H1 (cell line): Measurements from ENCODE around the gene PCDHB14. TPM values are rescaled to one million over a fixed set of nuclear protein-coding genes. Genes with fewer than 3 reads are reported as not detected.
"Not testable (repeated sequence)": the region's sequence is repeated elsewhere in the genome, so short reads cannot be mapped to it uniquely, and the experiment has no call there.

ENCODE experiments used
- CTCF ChIA-PET: fragments of 300-600 bp; sonication (Branson Sonifier 250); formaldehyde crosslinking; loops from one replicate; lab custom pipeline; 2021; ENCODE audit not compliant: partially characterized antibody; lab: Charles Lee
- POLR2A ChIA-PET: fragments of 300-600 bp; sonication (Branson Sonifier 250); formaldehyde crosslinking; loops from one replicate; lab custom pipeline; 2021; ENCODE audit warnings: inconsistent platforms; ENCODE audit not compliant: partially characterized antibody; lab: Charles Lee
- DNase-seq, 2 experiments: peaks; one replicate each; pipeline versions ENCODE4 v3.0.0 to v3.0.0-alpha.2; 2010 to 2022; ENCODE audit warnings: low spot score in 2 of 2, low read depth in 1 of 2, mixed read lengths in 1 of 2
- FAIRE-seq: peaks from 2 replicates; lab custom pipeline; 2011; peaks lifted over from hg19 to GRCh38; lab: Jason Lieb, UNC
- H2AFZ ChIP-seq: 2 replicates; pipeline ENCODE4 v1.8.1; 2012; ENCODE audit warnings: low read length, inconsistent platforms
- H2AK5ac ChIP-seq: 2 replicates; pipeline ENCODE4 v1.6.1; 2013; ENCODE audit warnings: low read depth, low read length
- H2BK120ac ChIP-seq: replicated peaks from 2 replicates; pipeline ENCODE3; 2013; ENCODE audit warnings: low read depth, low read length, inconsistent platforms
- H2BK12ac ChIP-seq: 2 replicates; pipeline ENCODE4 v1.6.1; 2013; ENCODE audit warnings: low read depth, low read length
- H2BK15ac ChIP-seq: 2 replicates; pipeline ENCODE4 v1.6.1; 2013; ENCODE audit warnings: low read length
- H2BK20ac ChIP-seq: 2 replicates; pipeline ENCODE4 v1.6.1; 2013; ENCODE audit warnings: low read length
- H2BK5ac ChIP-seq: 2 replicates; pipeline ENCODE4 v1.6.1; 2013; ENCODE audit warnings: low read depth, low read length
- H3K14ac ChIP-seq: 2 replicates; pipeline ENCODE4 v1.6.1; 2013; ENCODE audit warnings: inconsistent platforms; ENCODE audit not compliant: insufficient read length
- H3K18ac ChIP-seq: 2 replicates; pipeline ENCODE4 v1.6.1; 2013; ENCODE audit warnings: low read length; ENCODE audit errors: extremely low read depth
- H3K23ac ChIP-seq: 2 replicates; pipeline ENCODE4 v1.6.1; 2013; ENCODE audit warnings: inconsistent platforms; ENCODE audit not compliant: insufficient read length
- H3K23me2 ChIP-seq: 2 replicates; pipeline ENCODE4 v1.6.1; 2013; ENCODE audit warnings: low read depth, low read length
- H3K27ac ChIP-seq: 2 replicates; pipeline ENCODE4 v1.6.1; 2011; ENCODE audit warnings: low read depth, low read length, inconsistent platforms
- H3K27me3 ChIP-seq, 4 experiments: replicated peaks in 1 of 4; 1 replicate in 1 of 4; 2 replicates in 3 of 4; pipeline versions ENCODE4 v1.6.1 to v1.8.1; 2011 to 2013; ENCODE audit warnings: low read length in 3 of 4, mild to moderate bottlenecking in 3 of 4, inconsistent platforms in 2 of 4, mixed read lengths in 2 of 4, moderate library complexity in 1 of 4; ENCODE audit not compliant: control insufficient read depth in 3 of 4, insufficient read depth in 3 of 4; ENCODE audit errors: extremely low read depth in 1 of 4
- H3K36me3 ChIP-seq, 4 experiments: 2 replicates each; pipeline versions ENCODE4 v1.6.1 to v1.8.1; 2011 to 2013; ENCODE audit warnings: mild to moderate bottlenecking in 4 of 4, low read length in 3 of 4, moderate library complexity in 2 of 4, control low read depth in 1 of 4, inconsistent platforms in 1 of 4; ENCODE audit not compliant: insufficient read depth in 4 of 4, control insufficient read depth in 2 of 4
- H3K4ac ChIP-seq: replicated peaks from 2 replicates; pipeline ENCODE3; 2013; ENCODE audit warnings: low read length, low read depth, mixed read lengths, inconsistent platforms; ENCODE audit not compliant: insufficient read length
- H3K4me1 ChIP-seq, 4 experiments: replicated peaks in 1 of 4; 1 replicate in 1 of 4; 2 replicates in 3 of 4; pipeline versions ENCODE4 v1.6.1 to v1.8.1; 2011 to 2013; ENCODE audit warnings: low read length in 3 of 4, inconsistent platforms in 2 of 4, mixed read lengths in 1 of 4; ENCODE audit not compliant: insufficient read depth in 4 of 4, control insufficient read depth in 3 of 4
- H3K4me2 ChIP-seq, 2 experiments: 2 replicates each; pipeline versions ENCODE4 v1.6.1 to v1.8.1; 2011 to 2013; ENCODE audit warnings: low read depth in 2 of 2, low read length in 2 of 2, control low read depth in 1 of 2, inconsistent platforms in 1 of 2, mild to moderate bottlenecking in 1 of 2; ENCODE audit not compliant: insufficient read depth in 1 of 2
- H3K4me3 ChIP-seq, 4 experiments: fragments of 200-600, 300-600 bp in 1 of 4; sonication (generic), shearing (Covaris generic), sonication (Bioruptor Twin) in 1 of 4; 2 replicates each; pipeline versions ENCODE4 v1.5.1 to v1.8.1; 2011 to 2016; ENCODE audit warnings: low read length in 4 of 4, low read depth in 3 of 4, control low read depth in 2 of 4, inconsistent platforms in 2 of 4, mild to moderate bottlenecking in 2 of 4, mixed read lengths in 1 of 4, moderate library complexity in 1 of 4; ENCODE audit not compliant: insufficient read depth in 2 of 4; ENCODE audit errors: extremely low read depth in 1 of 4
- H3K56ac ChIP-seq: replicated peaks from 2 replicates; pipeline ENCODE3; 2013; ENCODE audit warnings: low read depth, mild to moderate bottlenecking, mixed read lengths, low read length, inconsistent platforms; ENCODE audit not compliant: insufficient read length
- H3K79me1 ChIP-seq: 2 replicates; pipeline ENCODE4 v1.6.1; 2013; ENCODE audit warnings: low read depth, low read length, control low read depth
- H3K79me2 ChIP-seq, 2 experiments: 2 replicates each; pipeline versions ENCODE4 v1.6.1 to v1.8.1; 2012 to 2013; ENCODE audit warnings: low read length in 2 of 2, mild to moderate bottlenecking in 2 of 2, inconsistent platforms in 1 of 2; ENCODE audit not compliant: insufficient read depth in 2 of 2, control insufficient read depth in 1 of 2
- H3K9ac ChIP-seq, 4 experiments: replicated peaks in 1 of 4; 1 replicate in 1 of 4; 2 replicates in 3 of 4; pipeline versions ENCODE4 v1.6.1 to v1.8.1; 2011 to 2013; ENCODE audit warnings: low read depth in 3 of 4, low read length in 3 of 4, control low read depth in 2 of 4, mild to moderate bottlenecking in 2 of 4, moderate library complexity in 2 of 4, inconsistent platforms in 1 of 4; ENCODE audit errors: extremely low read depth in 1 of 4
- H3K9me3 ChIP-seq, 2 experiments: 2 replicates each; pipeline versions ENCODE4 v1.6.1 to v1.8.1; 2012 to 2013; ENCODE audit warnings: mild to moderate bottlenecking in 2 of 2, moderate library complexity in 2 of 2, control low read depth in 1 of 2, inconsistent platforms in 1 of 2, low read depth in 1 of 2, low read length in 1 of 2, mixed read lengths in 1 of 2; ENCODE audit not compliant: insufficient read depth in 2 of 2
- H4K20me1 ChIP-seq, 2 experiments: replicated peaks in 1 of 2; 2 replicates each; pipeline versions ENCODE3 to v1.8.1; 2011 to 2013; ENCODE audit warnings: inconsistent platforms in 2 of 2, low read length in 2 of 2, mild to moderate bottlenecking in 1 of 2; ENCODE audit not compliant: insufficient read depth in 2 of 2, control insufficient read depth in 1 of 2
- H4K5ac ChIP-seq: 2 replicates; pipeline ENCODE4 v1.6.1; 2013; ENCODE audit warnings: low read length, low read depth, mixed read lengths, inconsistent platforms; ENCODE audit not compliant: insufficient read length
- H4K8ac ChIP-seq: 2 replicates; pipeline ENCODE4 v1.8.0; 2013; ENCODE audit warnings: mild to moderate bottlenecking, moderate library complexity, low read length, inconsistent platforms; ENCODE audit not compliant: insufficient read depth; ENCODE audit errors: extremely low read depth
- H4K91ac ChIP-seq: replicated peaks from 2 replicates; pipeline ENCODE3; 2013; ENCODE audit warnings: low read length, mixed read lengths, inconsistent platforms; ENCODE audit not compliant: insufficient read length
- WGBS, 2 experiments: shearing (Covaris generic) in 1 of 2; methylation state at CpG; one replicate each; pipeline versions ENCODE4 v1.1.6 to v1.1.7; 2013 to 2015; ENCODE audit warnings: low lambda C conversion rate in 2 of 2, mixed read lengths in 2 of 2, inconsistent platforms in 1 of 2, low coverage in 1 of 2, missing lambda C conversion rate in 1 of 2; ENCODE audit not compliant: insufficient replicate concordance in 2 of 2, insufficient coverage in 1 of 2, insufficient read length in 1 of 2; ENCODE audit errors: extremely low coverage in 1 of 2, missing lambda C conversion rate in 1 of 2; 5-methylcytosine and 5-hydroxymethylcytosine counted together
- polyA plus RNA-seq, 7 experiments: library from polyadenylated mRNA; depleted of rRNA in 3 of 7; stranded (reverse) in 5 of 7; unstranded in 2 of 7; fragments of >200 nt in 5 of 7; fragments of 200-250 nt in 2 of 7; gene quantifications; 1 replicate in 5 of 7; 2 replicates in 1 of 7; 4 replicates in 1 of 7; pipeline versions ENCODE4 v1.2.1 to v1.2.3, GENCODE V29; 2011 to 2013; ENCODE audit warnings: missing spikeins in 2 of 7, mixed read lengths in 2 of 7
- total RNA-seq: library from RNA; stranded (reverse); fragmentation: NEBNext Ultra II Directional; extraction: Animal tissue kit (Norgen Biotek cat#: 25700); gene quantifications from 2 replicates; pipeline ENCODE4 v1.2.1, GENCODE V29; 2021
- TF ChIP-seq, protein P1 (sequence below), 3 experiments: IDR thresholded peaks; 1 replicate in 2 of 3; 2 replicates in 1 of 3; pipeline versions ENCODE4 v1.5.1 to v1.6.1; 2011; ENCODE audit warnings: low read length in 3 of 3, mild to moderate bottlenecking in 3 of 3, inconsistent platforms in 2 of 3, low read depth in 1 of 3, moderate library complexity in 1 of 3; ENCODE audit not compliant: insufficient read depth in 1 of 3; ENCODE audit errors: control extremely low read depth in 1 of 3

PCDHB14 gene
- total and polyA plus RNA-seq, 2 of the 8 experiments (the other 6 are each of a cell fraction or from before 2014, with no cell fraction given), result 2.7 TPM

DNA sequence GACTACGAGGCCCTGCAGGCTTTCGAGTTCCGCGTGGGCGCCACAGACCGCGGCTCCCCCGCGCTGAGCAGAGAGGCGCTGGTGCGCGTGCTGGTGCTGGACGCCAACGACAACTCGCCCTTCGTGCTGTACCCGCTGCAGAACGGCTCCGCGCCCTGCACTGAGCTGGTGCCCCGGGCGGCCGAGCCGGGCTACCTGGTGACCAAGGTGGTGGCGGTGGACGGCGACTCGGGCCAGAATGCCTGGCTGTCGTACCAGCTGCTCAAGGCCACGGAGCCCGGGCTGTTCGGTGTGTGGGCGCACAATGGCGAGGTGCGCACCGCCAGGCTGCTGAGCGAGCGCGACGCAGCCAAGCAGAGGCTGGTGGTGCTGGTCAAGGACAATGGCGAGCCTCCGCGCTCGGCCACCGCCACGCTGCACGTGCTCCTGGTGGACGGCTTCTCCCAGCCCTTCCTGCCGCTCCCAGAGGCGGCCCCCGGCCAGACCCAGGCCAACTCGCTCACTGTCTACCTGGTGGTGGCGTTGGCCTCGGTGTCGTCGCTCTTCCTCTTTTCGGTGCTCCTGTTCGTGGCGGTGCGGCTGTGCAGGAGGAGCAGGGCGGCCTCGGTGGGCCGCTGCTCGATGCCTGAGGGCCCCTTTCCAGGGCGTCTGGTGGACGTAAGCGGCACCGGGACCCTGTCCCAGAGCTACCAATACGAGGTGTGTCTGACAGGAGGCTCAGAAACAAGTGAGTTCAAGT is 38.9 kb upstream of the PCDHB14 start:
- H3K56ac ChIP-seq, H3K9ac ChIP-seq, H4K20me1 ChIP-seq, H3K23ac ChIP-seq, H3K36me3 ChIP-seq, DNase-seq, H2AK5ac ChIP-seq, H3K4ac ChIP-seq, H2BK120ac ChIP-seq, POLR2A ChIA-PET, H2AFZ ChIP-seq, H3K4me2 ChIP-seq, H3K27ac ChIP-seq, FAIRE-seq, H3K79me1 ChIP-seq, H3K27me3 ChIP-seq, H4K91ac ChIP-seq, H2BK12ac ChIP-seq, H2BK5ac ChIP-seq, H3K9me3 ChIP-seq, H3K14ac ChIP-seq, H3K23me2 ChIP-seq, H3K79me2 ChIP-seq, H4K8ac ChIP-seq, H3K4me3 ChIP-seq, H3K4me1 ChIP-seq, H3K18ac ChIP-seq, H2BK20ac ChIP-seq, H2BK15ac ChIP-seq, H4K5ac ChIP-seq: not testable (repeated sequence)
- CTCF ChIA-PET, result interaction anchor here (1.6 to 3.8 kb wide), 3 partner anchors 13 to 39 kb away, joined by 4 to 39 read pairs (median 35); partner anchors contain the start of genes PCDHB11 and PCDHB14
- WGBS, 2 experiments, result 92% methylated on average over 27 of the region's 69 CpGs; no CpG with 5 or more reads in 1 of the 2 experiments
- TF ChIP-seq, protein P1, sequence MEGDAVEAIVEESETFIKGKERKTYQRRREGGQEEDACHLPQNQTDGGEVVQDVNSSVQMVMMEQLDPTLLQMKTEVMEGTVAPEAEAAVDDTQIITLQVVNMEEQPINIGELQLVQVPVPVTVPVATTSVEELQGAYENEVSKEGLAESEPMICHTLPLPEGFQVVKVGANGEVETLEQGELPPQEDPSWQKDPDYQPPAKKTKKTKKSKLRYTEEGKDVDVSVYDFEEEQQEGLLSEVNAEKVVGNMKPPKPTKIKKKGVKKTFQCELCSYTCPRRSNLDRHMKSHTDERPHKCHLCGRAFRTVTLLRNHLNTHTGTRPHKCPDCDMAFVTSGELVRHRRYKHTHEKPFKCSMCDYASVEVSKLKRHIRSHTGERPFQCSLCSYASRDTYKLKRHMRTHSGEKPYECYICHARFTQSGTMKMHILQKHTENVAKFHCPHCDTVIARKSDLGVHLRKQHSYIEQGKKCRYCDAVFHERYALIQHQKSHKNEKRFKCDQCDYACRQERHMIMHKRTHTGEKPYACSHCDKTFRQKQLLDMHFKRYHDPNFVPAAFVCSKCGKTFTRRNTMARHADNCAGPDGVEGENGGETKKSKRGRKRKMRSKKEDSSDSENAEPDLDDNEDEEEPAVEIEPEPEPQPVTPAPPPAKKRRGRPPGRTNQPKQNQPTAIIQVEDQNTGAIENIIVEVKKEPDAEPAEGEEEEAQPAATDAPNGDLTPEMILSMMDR (IDR thresholded peaks at IDR 0.05; ENCODE audit: control extremely low read depth in 1 of 3, insufficient read depth in 1 of 3, low read depth in 1 of 3, low read length in 3 of 3), result 0 out of 4 replicates have a peak, but pooled peaks of 1 of the 3 experiments have one; percentile 8
